A673 (cell line): ENCODE measurements around the gene ASPG.

ENCODE experiments used
- CTCF ChIP-seq: fragments of 300-800, 200-600 bp; sonication (generic); conservative IDR thresholded peaks from 2 replicates; pipeline ENCODE4 v1.5.1; 2017; ENCODE audit warnings: low read depth, mild to moderate bottlenecking, antibody characterized with exemption, low read length, moderate library complexity, mixed read lengths
- EZH2 ChIP-seq: fragments of 200-600 bp; sonication (generic); IDR thresholded peaks from 2 replicates; pipeline ENCODE4 v1.6.1; 2017; ENCODE audit warnings: borderline replicate concordance, low read depth, mild to moderate bottlenecking, mixed read lengths, antibody characterized with exemption, low read length; ENCODE audit not compliant: poor library complexity, severe bottlenecking

GRCh38 chr14:104105822-104106470 lies 20.4 kb downstream of the ASPG start:
- TF ChIP-seq CTCF (no peak), EZH2 (no peak)
